ENCODE data around the gene COL21A1. TPM values are rescaled to one million over a fixed set of nuclear protein-coding genes. Genes with fewer than 3 reads are reported as not detected.
A peak's percentile ranks its signal among the peaks of the same experiment; 100 is the strongest.

Gene COL21A1
- total RNA-seq, 1 experiment from 2014 or later: 1.8 TPM

GRCh38 chr6:56047931-56048540, 199.3 kb downstream of the COL21A1 start:
- Mint-ChIP-seq H3K27ac (no peak overlapping the region), H3K4me3 (no peak overlapping the region), H3K27me3 (ENCODE audit: low read depth) (no peaks in the 10 kb centered on the region), H3K36me3 (ENCODE audit: insufficient read depth in 1 of 3, low read depth in 3 of 3) (no peaks in the 10 kb centered on the region), H3K9me3 (no peaks in the 10 kb centered on the region), H3K4me1 (no peaks in the 10 kb centered on the region; a peak in 1 of 4 replicates)
- H3K23me2 ChIP-seq (ENCODE audit: insufficient read length, low read depth, low read length, poor library complexity, severe bottlenecking): no peaks in the 10 kb centered on the region
- no peak overlapping the region for H3K27ac ChIP-seq (ENCODE audit: insufficient read length, low read depth, low read length)
- no peaks in the 10 kb centered on the region for H3K9me3 ChIP-seq (ENCODE audit: control insufficient read depth, low read depth, low read length)
- TF ChIP-seq CTCF (conservative IDR thresholded peaks at IDR 0.05): no peak
- no peak overlapping the region for H4K5ac ChIP-seq (ENCODE audit: insufficient read length, low read depth, low read length)
- H3K9ac ChIP-seq (ENCODE audit: extremely low read depth, insufficient read length, low read length): no peak overlapping the region
- no peak overlapping the region for H2BK120ac ChIP-seq (ENCODE audit: low read depth, low read length, poor library complexity, severe bottlenecking)
- no peak overlapping the region for H4K91ac ChIP-seq (ENCODE audit: insufficient read length, low read depth, low read length)
- no peaks in the 10 kb centered on the region for H3K79me2 ChIP-seq (ENCODE audit: insufficient read depth, low read length)
- no peak overlapping the region for H3K14ac ChIP-seq (ENCODE audit: insufficient read depth, low read length)
- no peak overlapping the region for H3K4me2 ChIP-seq (ENCODE audit: insufficient read depth, insufficient read length, low read length)
- no peak overlapping the region for H3K4ac ChIP-seq (ENCODE audit: low read depth, low read length)
- H3K27me3 ChIP-seq (ENCODE audit: insufficient read depth, low read length): no peaks in the 10 kb centered on the region
- H3K23ac ChIP-seq (ENCODE audit: insufficient read length, low read depth, low read length): no peak overlapping the region
- no peak overlapping the region for H2BK12ac ChIP-seq (ENCODE audit: insufficient read length, low read depth, low read length)
- H2BK20ac ChIP-seq (ENCODE audit: low read depth, low read length, poor library complexity, severe bottlenecking): no peak overlapping the region
- no peaks in the 10 kb centered on the region for H3K79me1 ChIP-seq (ENCODE audit: insufficient read depth, low read depth, low read length, poor library complexity, severe bottlenecking)
- no peak overlapping the region for H2BK15ac ChIP-seq (ENCODE audit: low read depth, low read length)
- H2AFZ ChIP-seq (ENCODE audit: low read length): peak overlapping the region; percentile 32
- H3K4me1 ChIP-seq (ENCODE audit: insufficient read depth, low read length): no peaks in the 10 kb centered on the region
- H4K20me1 ChIP-seq (ENCODE audit: control insufficient read depth, insufficient read depth, insufficient read length): no peaks in the 10 kb centered on the region
- WGBS (ENCODE audit: extremely low coverage, insufficient read length, low lambda C conversion rate): no CpG with 5 or more reads among the region's 2 CpGs
- no peak overlapping the region for H3K56ac ChIP-seq (ENCODE audit: insufficient read length, low read depth, low read length)
- no peak overlapping the region for H3T11ph ChIP-seq (ENCODE audit: low read length)
- no peak for DNase-seq
- H2AK5ac ChIP-seq (ENCODE audit: insufficient read length, low read length): no peak overlapping the region
- H4K8ac ChIP-seq (replicated peaks; ENCODE audit: insufficient read length, low read depth, low read length): no peak overlapping the region
- H3K18ac ChIP-seq (ENCODE audit: insufficient read length, low read depth, low read length): no peak overlapping the region
- H2BK5ac ChIP-seq (ENCODE audit: insufficient read length, low read length): no peak overlapping the region
